NK-92 (cell line): Measurements from ENCODE around the gene PKD1L1.

Experiments used
- DNase-seq: peaks from one replicate; lab custom pipeline; 2025; ENCODE audit not compliant: unreplicated experiment; lab: John Stamatoyannopoulos, UW

The PKD1L1 gene

DNA sequence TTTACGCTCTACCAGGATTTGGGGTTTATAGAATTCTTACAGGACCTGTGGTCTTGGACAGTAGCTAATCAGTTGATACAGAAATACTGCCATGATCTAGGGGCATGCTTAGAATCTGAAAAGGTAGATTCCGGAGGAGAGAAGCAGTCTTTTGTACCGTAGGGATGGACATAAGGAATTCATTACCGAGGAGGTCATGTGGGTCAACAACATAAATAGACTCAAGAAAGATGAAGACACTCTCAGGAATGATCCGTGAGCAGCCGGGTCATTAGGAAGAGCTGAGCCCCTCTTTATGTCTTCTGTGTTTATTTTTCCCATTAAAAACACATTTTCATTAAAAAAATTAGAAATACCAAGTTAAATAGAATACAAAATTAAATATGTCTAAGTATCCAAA, 206.3 kb downstream of the PKD1L1 start:
- no peak for DNase-seq

GRCh38 chr7:47739891-47740290, 208.4 kb downstream of the PKD1L1 start:
- DNase-seq: no peak

DNA sequence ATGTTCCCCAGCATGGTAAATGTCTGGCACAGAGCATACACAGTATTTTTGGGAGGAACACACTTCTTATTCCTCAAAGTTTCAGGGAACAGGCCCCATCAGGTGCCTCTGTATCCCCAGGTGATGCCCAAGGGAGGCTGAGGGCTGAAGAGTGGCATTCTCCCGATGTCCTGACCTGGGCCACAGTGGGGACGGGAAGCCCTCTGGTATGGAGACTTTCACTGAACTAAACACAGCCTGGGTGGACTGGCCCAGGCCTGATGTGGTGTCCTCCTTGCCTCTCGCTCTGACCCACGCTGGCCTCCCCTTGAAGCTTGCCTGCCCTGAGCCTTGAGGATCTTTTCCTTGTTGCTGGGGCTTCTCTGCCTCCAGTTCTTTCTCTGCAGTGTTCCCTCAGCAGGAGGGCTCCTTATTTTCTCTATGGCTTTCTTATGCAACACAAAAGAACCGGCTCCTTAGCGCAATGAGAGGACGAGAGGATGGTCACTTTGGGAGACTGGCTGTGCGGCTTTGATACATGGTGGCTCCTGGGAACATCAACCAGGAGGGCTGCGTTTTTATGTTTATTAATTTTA, 208.9 kb downstream of the PKD1L1 start:
- DNase-seq: no peak

DNA sequence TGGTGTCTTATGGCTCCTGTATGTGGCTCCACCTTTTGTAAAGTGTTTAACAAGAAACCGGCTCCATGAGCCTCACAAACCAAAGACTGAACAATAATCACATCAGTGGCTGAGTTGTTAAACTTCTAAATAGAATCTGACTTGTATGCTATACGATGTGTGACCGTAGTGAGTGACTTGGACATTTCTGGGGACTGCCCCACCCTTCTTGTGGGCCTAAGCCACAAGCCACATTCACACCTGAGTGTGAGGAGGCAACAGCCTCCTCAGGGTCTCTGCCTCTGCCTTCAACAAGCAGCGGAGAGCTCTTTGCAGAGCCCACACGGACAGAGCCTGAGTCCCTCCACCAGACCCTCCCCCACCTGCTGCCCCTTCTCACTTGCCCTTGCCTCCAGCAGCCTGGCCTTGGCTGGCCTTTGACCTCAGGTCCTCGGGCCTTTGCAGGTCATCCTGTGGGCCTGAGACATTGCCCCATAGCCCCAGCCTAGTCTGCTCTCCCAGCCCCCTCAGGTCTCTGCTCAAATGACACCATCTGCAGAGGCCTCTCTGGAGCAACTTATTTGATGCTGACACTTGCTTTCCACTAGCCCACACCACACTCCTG, 209.6 kb downstream of the PKD1L1 start:
- DNase-seq: no peak

GRCh38 chr7:47737601-47738000, 210.7 kb downstream of the PKD1L1 start:
- no peak for DNase-seq

GRCh38 chr7:47735431-47736345, 212.6 kb downstream of the PKD1L1 start:
- no peak for DNase-seq

DNA sequence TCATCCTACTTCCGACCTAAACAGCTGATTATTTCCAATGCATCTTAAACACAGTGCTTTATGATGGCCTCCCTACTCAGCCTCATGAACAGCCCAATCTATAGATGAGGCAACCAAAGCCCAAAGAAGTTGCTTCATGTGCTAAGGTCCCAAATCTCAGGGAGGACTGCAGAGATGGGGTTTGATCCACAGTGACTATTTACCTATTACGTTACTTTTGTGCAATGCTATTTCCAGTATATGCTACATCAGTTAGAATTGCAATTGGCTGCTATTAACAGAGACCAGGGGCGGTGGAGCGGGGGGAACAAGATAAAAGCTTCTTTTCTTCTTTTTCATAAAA, 213.3 kb downstream of the PKD1L1 start:
- no peak for DNase-seq

- DNase-seq: no peak
These were observed 213.8 kb downstream of the PKD1L1 start for GRCh38 chr7:47734287-47734948.

DNA sequence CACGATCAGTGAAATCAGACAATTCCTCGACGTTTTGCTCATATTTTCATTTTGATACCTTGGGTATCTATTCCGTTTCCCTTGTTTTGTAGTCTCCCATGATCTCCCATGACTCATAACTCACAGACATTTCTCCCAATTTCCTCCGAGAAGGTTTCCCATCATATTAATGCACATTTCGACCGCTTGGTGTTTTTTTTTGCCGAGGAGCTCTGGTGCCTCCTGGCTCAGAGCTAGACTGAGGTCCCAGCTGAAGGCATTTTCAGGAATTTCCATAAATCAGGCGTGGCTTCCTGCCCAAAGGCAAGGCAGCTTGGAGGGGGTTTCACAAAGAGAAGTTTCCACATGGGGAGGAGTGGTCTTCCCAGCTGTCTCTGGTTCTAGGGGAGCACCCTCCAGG, 218.1 kb downstream of the PKD1L1 start:
- DNase-seq: no peak

DNA sequence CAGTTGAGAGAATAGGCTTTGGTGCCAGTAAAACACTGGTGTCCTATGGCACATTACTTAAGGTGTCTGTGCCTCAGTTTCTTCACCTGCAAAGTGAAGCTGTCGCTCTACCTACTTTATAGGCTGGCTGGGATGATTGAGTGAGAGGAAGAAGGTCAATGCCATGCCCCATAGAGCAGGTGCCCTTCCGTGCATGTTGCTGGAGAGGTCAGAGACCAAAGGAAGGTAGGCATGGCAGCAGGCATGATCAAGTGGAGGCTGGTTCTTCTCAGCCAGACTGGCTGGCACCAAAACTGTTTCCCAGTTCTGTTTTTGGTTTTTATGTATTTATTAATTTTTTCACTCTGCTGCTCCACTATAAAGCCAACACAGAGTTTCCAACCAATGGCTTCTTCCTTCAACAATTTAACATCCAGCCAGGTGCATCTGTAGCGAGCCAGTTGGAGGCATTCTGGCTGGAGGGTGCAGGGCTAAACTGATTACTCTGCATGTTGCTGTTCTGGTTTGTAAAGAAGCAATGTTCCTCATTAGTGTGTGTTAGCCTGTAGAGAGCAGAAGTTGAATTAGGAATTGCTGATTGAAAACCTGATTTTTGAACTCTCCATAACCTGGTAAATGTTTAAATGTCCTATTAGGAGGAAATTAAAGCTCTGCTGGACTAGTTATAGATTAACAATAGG, 222.1 kb downstream of the PKD1L1 start:
- no peak for DNase-seq

GRCh38 chr7:47725031-47725780, 223.1 kb downstream of the PKD1L1 start:
- DNase-seq: no peak
